Measurements from ENCODE around the gene MUC5AC.
"Not testable (repeated sequence)": the region's sequence is repeated elsewhere in the genome, so short reads cannot be mapped to it uniquely, and the experiment has no call there.

The MUC5AC gene

GRCh38 chr11:1199241-1199750 is 41.5 kb downstream of the MUC5AC start:
- no peak for DNase-seq

DNA sequence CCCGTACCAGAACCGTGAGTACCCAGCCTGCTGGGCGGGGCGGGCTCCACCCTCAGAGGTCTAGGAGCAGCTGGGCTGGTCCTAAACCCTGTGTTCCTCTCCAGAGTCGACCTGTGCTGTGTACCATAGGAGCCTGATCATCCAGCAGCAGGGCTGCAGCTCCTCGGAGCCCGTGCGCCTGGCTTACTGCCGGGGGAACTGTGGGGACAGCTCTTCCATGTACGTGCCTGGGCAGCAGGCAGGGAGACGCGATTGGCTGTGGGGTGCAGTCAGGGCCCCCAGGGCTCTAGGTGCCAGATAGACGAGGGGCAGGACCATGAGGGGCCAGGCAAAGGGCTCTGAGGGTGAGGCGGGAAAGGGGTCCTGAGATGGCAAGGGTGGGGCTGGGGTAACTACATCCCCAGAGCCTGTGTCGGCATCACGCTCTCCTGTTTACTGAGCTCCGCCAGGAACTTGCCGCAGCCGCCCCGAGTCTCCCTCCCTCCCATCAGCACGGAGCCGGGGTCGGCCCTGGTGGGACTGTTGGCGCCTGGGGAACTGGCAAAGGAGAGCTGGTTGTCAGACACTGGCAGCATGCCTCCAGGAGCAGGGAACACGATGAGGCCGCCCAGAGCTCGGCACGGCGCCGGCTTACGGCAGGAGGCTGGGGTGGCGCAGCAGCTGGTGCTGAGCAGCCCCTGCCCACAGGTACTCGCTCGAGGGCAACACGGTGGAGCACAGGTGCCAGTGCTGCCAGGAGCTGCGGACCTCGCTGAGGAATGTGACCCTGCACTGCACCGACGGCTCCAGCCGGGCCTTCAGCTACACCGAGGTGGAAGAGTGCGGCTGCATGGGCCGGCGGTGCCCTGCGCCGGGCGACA is 42.2 kb downstream of the MUC5AC start:
- no peak for DNase-seq

GRCh38 chr11:1200611-1201191 is 42.9 kb downstream of the MUC5AC start:
- no peak for DNase-seq

DNA sequence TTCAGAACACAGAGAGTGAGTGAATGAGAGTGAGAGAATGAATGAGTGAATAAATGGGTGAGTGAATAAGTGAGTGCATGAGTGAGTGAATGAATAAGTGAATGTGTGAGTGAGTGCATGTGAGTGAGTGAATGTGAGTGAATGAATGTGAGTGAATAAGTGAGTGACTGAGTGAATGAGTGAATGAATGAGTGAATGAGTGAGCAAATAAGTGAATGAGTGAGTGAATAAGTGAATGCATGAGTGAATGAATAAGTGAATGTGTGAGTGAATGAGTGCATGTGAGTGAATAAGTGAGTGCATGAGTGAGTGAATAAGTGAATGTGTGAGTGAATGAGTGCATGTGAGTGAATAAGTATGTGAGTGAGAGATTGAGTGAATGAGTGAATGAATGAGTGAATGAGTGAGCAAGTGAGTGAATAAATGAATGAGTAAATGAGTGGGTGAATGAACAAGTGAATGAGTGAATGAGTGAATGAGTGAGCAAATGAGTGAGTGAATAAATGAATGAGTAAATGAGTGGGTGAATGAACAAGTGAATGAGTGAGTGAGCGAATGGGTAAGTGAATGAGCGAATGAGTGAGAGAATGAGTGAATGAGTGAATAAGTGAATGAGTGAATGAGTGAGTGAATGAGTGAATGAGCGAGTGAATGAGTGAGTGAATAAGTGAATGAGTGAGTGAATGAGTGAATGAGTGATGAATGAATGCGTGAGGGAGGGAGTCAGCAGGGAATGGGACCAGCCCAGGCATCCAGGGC is 43.8 kb downstream of the MUC5AC start:
- no peak for DNase-seq

DNA sequence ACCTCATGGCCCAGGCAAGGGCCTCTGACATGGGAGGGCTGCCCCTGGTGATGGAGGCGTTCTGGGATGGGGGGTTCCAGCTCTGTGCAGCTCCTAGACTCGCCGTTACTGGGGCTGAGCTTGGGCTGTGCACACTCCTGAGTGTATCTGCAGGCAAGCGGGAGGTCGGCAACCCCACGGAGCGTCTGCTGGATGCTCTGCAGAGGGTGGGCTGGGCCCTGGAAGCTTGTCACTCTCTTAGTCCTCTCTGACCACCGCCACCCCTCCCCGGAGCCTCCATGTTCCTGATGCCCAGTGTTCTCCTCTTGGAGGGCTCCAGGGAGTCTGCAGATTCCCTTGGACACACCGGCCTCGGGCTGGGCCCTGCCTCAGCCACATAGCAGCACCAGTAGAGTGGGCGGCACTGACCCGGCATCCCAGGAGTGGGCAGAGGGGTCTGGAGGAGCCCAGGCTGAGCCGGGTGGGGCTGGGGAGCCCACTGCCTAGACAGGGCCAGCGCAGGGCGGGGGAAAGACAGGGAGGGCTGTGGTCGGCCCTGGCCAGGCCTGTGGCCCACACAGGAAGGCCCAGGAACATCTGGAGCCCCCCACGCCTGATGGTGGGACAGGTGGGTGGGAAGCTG is 44.5 kb downstream of the MUC5AC start:
- peak; percentile 14 for DNase-seq

- DNase-seq = peak; percentile 70
These were observed 45.2 kb downstream of the MUC5AC start for GRCh38 chr11:1202776-1203504.

DNA sequence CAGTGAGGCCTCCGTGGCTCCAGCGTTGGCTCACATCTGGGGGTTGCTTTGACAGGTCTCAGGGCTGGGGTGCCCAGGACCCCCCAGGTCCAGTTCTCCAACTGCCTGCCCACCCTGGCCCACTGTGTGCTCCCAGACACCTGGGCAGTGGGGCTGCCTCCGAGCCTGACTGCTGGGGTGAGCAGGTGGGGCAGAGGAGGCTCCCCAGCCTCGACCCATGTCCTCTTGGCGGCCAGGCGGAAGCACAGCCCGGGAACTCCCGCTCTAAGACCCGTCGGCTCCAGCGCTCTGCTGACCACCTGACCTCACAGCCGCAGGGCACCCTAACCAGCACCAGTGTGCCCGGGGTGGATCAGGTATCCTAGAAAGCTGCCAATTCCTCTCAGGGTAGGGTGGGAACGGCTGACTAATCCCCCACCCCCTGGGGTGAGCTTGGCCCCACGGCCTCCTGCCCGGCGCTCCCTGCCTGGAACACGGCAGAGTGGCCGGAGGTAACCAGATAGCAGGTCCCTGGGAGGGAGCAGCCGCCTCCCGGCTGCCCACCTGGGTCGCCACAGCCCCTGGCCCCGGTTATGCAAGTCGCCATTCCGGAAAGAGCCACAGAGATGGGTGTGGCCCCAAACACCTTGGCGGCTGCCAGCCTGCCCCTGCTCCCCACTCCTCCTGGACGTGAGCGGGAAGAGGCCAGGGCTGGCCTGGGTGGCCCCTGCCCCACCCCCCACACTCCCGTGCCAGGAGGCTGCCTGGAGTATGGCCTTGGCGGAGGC is 45.9 kb downstream of the MUC5AC start:
- no peak for DNase-seq

GRCh38 chr11:1204381-1205101 is 46.8 kb downstream of the MUC5AC start:
- DNase-seq = no peak

GRCh38 chr11:1205121-1205986 is 47.6 kb downstream of the MUC5AC start:
- no peak for DNase-seq

GRCh38 chr11:1205987-1206331 is 48.2 kb downstream of the MUC5AC start:
- DNase-seq = no peak

DNA sequence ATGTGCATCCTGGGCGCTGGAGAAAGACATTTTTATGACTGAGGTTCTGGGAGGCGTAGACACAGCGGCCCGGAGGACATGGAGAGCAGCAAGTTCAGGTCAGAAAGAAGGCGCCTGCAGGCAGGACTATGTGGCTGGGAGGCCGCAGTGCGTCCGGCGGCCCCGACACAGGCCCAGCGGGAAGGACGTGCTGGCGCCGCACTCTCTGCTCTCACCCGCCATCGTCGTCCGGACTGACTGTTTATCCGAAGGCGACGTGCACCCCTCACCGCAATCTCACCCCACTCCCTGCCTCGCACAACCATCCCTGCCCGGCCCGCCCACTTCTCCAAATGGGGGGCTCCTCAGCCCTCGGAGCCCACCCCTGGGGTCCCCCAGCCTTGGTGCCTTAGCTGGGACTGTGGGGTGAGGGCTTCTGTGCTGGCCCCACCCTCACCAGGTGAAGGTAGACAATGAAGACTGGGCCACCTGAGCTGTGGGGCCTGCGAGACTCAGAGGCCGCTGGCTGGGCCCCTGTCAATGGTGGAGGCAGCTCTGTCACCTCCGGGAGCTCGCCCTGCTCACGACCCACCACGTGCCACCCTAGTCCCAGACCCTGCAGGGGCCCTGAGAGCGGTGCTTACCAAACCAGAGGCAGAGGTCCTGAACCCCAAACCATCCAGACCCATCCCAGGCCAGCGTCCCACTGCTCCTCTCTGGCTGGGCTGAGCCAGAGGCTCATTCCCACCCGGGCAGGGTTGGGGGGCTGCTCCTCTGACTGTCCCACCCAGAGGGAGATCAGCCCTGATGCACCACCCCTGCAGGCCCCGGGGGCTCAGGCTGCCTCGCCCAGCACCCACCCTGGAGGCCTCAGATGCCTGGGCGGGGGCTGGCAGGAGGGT is 48.9 kb downstream of the MUC5AC start:
- no peak for DNase-seq

GRCh38 chr11:1207401-1208143 is 49.8 kb downstream of the MUC5AC start:
- DNase-seq = no peak

DNA sequence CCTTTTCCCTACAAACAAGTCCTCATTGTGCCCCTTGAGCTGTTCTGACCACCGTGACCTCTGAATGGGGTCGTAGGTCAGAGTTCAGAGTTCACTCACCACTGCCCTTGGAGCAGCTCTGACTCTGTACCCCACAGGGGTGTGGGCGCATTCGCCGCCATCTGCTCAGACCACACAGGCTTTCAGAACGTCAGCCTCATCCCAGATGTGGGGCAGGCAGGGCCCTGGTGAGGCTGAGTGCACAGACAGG is 50.3 kb downstream of the MUC5AC start:
- DNase-seq = no peak

GRCh38 chr11:1208394-1209261 is 50.9 kb downstream of the MUC5AC start:
- no peak for DNase-seq

DNA sequence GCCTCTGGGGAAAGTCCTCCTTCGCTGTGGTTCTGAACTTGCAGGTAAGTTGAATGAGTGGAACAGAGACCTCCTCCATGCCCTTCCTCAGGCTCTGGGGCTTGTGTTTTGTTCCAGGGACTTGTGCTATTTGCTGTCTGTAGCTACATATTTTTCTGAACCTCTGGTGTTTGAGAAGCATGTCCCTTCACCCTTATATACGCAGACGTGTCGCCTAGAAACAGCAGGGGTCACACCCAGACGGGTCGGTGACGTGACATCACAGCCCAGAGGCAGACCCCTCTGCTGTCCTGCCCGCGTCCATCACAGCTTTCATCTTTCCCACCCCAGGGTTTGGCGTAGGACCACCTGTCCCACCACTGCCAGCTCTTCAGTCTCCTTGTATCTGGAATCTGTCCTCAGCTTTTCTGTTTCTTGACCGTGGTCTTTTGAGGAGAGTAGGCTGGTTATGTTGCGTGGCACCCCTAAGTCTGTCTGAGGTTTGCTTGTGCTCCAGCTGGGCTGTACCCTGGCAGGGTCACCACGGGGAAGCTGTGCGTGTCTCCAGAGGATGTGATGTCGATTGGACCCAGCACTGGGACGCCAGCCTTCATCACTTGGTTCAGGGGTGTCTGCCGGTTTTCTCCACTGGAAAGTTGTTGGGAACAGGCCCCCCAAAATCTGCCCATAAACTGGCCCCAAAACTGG is 51.8 kb downstream of the MUC5AC start:
- DNase-seq = no peak

- no peak for DNase-seq
These were observed 54.1 kb downstream of the MUC5AC start for GRCh38 chr11:1211838-1212237.

DNA sequence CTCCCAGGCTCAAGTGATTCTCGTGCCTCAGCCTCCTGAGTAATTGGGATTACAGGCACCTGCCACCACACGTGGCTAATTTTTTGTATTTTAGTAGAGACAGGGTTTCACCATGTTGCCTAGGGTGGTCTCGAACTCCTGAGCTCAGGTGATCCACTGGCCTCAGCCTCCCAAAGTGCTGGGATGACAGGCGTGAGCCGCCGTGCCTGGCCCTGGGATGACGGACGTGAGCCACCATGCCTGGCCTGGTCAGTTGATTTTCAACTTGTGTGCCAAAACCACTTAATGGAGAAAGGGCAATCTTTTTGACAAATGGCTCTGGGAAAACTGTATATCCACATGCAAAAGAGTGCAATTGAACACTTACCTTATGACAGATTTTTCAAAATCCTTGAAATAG is 58.1 kb downstream of the MUC5AC start:
- not testable (repeated sequence) for DNase-seq

All from activated naive CD4-positive, alpha-beta T cell treated with anti-CD3 and anti-CD28 coated beads, Interleukin-2, amount 50 U/mL, for 16 hours (primary cell).